Measurements from ENCODE around the gene EPHA4.

DNA sequence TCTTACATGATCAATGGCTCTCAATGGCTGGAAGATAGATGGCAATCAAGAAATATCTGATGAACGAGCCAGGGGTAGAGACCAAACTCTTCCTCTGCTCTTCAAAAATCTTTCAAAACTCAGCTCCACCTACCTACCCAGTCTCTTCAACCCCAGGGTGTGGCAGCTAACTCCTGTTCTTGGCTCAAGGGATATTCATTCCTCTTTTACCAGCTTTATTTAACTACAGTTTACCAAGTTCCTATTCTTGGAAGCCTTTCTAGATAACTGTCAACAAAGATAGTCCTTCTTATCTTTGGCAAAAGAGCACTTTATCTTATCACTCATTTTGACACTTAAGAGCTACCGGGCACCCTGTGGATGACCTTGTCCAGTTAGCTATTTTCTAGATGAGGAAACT lies 36.3 kb downstream of the EPHA4 start:
- TF ChIP-seq EZH2 (IDR thresholded peaks at IDR 0.05; ENCODE audit: insufficient read depth, poor library complexity, severe bottlenecking) (no peak), EZH2phosphoT487 (IDR thresholded peaks at IDR 0.05; ENCODE audit: insufficient read depth, low read depth) (no peak)

All from GM23248 (cell line).